ACHN (cell line): ENCODE measurements around the gene DROSHA.
"Not testable (repeated sequence)": the region's sequence is repeated elsewhere in the genome, so short reads cannot be mapped to it uniquely, and the experiment has no call there.

Source experiments
- DNase-seq: peaks from one replicate; pipeline ENCODE4 v3.0.0-alpha.2; 2015
- in situ Hi-C: cut with HindIII; loops from 2 replicates; pipeline ENCODE4 v1.10.0; 2017; ENCODE audit warnings: low sequenced_read_pairs, low pct_ligation_motif_present, low pct_unique_long_range_greater_than_20kb

The DROSHA gene

GRCh38 chr5:31404325-31404724, 127.6 kb downstream of the DROSHA start:
- in situ Hi-C loops: no loop called here
- no peak for DNase-seq

DNA sequence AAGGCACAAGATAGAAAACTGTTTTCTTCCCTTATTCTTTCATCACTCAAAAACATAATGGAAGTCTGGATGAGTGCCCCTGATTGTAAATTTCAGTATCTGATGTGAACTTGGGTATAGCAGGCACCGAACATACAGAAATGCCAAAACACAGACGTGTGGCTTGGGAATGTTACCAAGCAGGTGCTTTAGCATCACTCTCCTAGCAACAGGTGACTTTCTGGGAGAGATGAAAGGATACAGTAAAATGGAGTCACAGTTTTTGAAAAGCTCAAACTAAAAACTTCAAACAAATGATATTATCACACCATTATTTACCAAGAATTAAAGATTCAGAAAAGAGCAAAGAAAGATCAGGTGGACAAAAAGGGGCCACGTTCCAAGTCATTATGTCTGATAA, 130.2 kb downstream of the DROSHA start:
- in situ Hi-C loops: no loop called here
- no peak for DNase-seq

DNA sequence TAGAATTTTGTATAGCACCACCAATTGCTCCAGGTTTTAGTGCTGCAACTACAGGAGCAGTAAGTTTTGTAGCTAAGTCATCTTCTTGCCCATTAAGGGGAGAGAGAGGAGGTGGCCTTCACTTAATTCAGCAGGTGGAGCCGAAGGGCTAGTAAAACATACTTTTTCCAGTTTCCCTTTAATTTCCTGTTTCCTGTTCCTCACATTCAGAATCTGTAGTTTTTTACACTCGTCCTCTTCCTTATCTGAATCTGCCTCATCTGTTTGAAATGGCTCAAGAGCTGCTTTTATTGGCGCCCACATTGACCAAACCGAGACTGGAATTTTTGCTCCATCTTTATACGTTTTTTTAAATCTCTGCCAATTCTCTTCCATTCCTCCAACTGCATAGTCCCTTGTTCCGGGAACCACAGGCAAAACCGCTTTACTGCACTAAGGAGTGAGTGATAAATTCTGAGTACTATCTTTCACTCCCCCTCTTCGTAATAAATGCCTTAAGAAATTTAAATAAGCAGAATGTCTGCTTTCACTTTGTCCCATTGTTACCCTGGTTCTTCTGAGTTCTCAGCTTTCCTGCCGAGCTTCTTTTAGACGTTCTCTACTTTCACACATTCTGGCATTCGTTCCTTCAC, 133.9 kb downstream of the DROSHA start:
- DNase-seq: no peak
- in situ Hi-C loops: no loop called here

GRCh38 chr5:31396611-31397295, 135.1 kb downstream of the DROSHA start:
- DNase-seq: no peak
- in situ Hi-C loops: no loop called here

DNA sequence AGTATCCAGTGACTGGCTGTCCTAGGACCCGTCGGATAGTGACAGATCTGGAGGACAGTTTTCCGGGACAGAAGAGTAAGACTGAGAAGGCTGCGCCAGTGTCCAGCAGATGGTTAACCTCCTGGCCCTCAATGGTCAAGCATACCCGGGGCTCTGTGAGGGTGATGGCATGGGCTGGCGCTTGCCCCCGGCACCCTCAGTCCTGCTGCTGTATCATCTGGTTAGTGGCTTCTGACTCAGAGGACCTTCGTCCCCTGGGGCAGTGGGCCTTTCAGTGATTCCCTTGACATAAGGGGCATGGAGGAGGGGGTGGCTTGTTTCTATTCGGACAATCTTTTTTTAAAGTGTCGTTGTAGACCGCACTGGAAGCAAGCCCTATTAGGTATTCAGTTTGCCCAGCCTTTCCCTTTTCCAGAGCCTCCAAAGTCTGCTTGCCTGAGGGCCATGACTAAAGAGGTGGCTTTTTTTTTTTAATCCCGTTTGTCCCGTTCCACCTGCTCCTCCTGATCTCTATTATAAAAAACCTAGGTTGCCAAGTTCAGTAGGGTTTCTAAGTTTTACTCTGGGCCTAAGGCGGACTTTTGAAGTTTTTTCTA, 136.3 kb downstream of the DROSHA start:
- in situ Hi-C loops, DNase-seq: not testable (repeated sequence)

DNA sequence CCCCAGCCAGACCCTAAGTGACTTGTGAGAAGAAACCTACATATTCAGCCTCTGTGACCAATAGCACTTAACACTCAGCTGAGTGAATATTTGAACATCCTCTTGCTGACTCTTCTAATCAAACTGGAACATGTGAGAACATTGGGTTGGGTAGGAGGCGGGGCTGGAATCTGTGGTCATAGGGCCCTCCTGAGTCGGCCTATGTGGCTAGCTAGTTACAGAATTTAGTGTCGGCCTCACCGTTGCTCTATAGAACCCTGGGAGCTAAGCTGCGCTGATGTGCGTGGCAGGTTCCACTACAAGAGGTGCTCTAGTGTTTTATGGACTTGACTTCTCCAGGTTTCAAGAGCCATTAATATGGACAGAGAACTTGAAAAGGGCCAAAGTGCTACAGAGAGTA, 138.8 kb downstream of the DROSHA start:
- in situ Hi-C loops: no loop called here
- no peak for DNase-seq

- in situ Hi-C loops: no loop called here
- DNase-seq: no peak
These were observed 139.8 kb downstream of the DROSHA start for GRCh38 chr5:31392061-31392460.

DNA sequence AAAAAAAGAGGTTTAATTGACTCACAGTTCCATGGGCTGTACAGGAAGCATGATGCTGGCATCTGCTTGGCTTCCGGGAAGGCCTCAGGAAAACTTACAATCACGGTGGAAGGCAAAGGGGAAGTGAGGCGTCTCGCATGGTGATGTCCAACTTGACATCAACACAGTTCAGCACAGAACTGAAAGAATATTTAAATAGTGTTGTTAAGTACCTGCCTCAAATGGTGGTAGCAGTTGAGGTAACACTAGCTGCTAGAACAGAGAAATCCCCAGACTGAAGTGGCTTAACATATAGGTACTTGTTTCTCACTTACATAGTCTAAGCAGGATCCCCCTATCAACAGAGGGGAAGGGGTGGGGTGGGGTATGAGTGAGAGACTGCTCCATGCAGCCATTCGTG, 141.6 kb downstream of the DROSHA start:
- no peak for DNase-seq
- in situ Hi-C loops: no loop called here

- no peak for DNase-seq
- in situ Hi-C loops: no loop called here
These were observed 145.9 kb downstream of the DROSHA start for GRCh38 chr5:31385774-31386537.

DNA sequence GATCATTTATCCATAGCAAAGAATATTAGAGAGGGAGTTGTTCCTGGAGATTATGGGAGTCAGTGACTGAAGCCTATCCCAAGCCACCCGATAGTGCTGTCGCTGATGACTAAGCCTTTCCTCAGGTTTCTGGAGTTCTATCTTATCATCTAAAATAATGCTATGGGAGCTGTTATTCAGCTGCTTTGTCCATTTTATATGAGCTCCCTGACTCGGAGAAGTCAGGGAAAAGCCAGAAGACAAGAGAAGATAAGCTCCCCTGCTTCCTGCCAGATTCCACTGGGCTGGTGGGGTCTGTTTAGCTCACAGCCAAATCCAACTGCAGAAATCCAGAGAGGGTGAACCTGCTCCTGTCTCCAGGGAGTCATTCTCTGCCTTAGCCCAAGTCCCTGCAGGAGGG, 148.2 kb downstream of the DROSHA start:
- DNase-seq: no peak
- in situ Hi-C loops: no loop called here

DNA sequence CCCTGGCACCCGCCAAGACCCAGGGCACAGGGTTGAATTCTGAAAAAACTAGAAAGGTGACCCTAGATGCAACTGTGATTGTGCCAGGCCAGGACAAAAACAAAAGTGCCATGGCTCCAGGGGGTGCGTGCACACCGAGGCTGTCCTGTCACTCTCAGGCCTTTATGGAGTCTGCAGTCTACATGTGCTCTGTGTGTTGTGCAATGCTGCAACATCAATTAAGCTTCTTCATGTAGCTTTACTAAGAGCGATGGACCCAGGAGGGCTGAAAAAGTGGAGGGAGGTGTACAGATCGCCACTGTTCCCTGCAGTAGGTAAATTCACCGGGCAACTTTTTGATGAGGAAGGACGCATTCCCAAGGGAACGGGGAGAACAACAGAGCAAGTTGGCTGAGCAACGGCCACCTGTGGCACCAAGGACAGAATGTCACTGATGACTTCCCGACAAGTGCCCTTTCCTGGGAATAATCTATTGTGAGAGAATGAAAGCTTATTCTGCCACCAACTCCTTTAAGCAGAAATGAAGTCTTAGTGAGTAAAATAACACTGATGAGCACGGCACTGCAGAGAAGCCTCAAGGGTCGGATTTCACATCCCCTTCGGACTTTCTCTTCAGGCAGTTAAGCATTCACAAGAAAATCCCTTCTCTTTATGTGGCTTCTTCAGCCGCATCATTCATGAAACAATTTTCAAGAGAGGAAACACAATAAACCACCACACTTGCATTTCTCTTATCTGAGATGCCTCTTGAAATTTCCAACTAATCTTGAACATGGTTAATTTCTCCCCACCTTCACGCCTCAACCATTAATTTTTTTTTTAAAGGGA, 149.6 kb downstream of the DROSHA start:
- DNase-seq: no peak
- in situ Hi-C loops: no loop called here

DNA sequence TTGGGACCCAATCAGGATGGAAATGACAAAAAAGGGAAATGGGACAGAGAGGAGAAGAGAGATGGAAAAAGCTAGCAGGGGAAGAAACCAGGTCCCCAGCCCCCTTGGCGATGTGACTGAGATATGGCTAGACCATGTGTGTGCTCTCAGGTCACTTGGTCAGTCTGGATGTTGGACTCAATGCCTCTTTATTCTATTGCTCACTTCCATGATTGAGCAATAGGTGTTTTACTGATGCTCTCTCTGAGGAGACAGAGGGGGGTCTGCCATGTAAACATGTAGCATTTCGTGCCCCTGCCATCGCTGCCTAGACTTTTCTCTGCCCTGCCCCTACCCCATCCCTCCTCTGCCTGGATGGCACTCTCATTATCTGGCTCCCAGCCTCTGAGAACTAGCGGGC, 150.6 kb downstream of the DROSHA start:
- no peak for DNase-seq
- in situ Hi-C loops: no loop called here

DNA sequence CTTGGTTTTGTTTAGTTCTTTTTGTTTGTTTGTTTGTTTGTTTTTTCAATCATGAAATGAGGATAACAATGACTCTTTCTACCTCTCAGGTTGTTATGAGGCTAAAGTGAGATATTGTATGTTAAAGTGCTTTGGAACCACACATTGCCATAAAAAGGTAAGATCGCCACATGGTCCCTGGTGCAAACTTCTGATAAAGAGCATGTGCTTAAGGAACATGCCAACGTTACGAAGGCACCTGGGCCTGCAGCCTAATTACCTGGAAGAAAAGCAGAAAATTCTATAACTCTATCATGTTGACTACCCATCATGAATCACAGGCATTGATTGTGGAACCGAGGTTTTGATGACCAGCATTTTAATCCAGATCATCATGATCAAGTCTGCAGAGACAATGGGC, 151.8 kb downstream of the DROSHA start:
- DNase-seq: no peak
- in situ Hi-C loops: no loop called here

- no peak for DNase-seq
- in situ Hi-C loops: no loop called here
These were observed 153.1 kb downstream of the DROSHA start for GRCh38 chr5:31378838-31379237.

GRCh38 chr5:31378136-31378535, 153.8 kb downstream of the DROSHA start:
- DNase-seq: no peak
- in situ Hi-C loops: no loop called here

DNA sequence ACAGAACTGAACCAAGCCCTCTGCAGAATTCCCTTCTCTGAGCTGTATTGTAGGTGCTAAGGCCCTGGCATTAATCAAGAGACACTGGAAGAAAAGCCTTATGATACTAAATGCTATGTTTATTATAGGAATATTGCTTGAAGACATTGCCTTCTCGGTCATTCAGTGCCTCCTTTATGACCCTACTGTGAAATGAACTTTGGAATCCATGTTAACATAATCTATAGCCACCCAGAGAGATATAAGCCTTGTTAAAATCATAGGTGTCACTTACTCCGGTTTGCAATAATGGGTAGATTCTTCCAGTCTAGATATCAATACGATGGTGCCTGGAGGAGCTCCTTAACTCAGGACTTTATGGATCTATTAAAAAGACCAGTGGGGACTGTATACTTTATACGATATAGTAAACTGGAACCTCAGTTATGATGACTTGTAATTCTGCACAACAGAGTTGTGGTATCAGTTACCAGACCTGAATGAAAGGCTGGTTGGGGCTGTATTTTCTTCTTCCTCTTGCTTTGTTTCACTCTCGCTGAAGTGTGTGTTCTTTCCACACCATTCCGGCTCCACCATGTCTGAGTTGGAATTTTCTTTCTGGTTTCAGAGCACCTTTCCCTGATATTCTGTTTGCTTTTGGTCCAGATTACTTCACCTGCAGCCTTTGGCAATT, 154.5 kb downstream of the DROSHA start:
- no peak for DNase-seq
- in situ Hi-C loops: no loop called here

DNA sequence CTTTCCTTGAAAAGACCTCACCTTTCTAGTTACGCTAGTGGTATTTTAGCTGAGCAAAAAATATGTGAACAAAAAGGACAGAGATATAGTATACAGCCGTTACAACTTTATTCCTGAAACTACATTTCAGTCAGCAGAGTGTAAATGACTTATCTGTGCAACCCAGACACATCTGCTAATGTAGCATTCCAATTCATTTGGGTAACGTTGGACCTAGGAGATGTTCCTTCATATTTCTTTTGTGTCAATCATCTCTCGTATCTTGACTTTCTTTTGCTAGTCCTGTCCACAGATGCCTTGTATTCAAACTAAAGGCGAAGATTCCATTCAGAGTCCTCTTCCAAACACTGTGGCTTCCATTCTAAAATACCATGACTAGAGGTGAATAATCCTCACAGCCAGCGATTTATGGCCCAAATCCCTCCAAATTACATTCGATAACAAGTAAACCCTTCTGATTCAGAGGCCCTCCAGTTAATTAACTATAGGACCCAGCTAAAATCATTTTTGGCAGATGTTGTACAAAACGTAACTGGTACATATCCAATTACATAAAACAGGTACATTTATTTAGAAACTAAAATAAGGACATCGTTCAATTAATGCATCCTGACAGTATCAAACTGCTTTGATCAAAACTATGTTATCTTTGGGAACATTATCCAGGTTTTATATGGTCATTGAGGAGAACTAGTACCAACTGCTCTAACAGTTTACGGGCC, 155.7 kb downstream of the DROSHA start:
- no peak for DNase-seq
- in situ Hi-C loops: no loop called here

GRCh38 chr5:31372124-31372523, 159.8 kb downstream of the DROSHA start:
- no peak for DNase-seq
- in situ Hi-C loops: no loop called here
